HCT116 (cell line): ENCODE data around the gene DBX1.

ENCODE experiments used
- CTCF ChIP-seq, 3 experiments: fragments of 200-600 bp in 1 of 3; sonication (generic) in 1 of 3; IDR thresholded peaks in 2 of 3; conservative IDR thresholded peaks in 1 of 3; 2 replicates each; pipeline ENCODE4 v1.5.1; 2012 to 2017; ENCODE audit warnings: low read depth in 2 of 3, low read length in 2 of 3, antibody characterized with exemption in 1 of 3, borderline replicate concordance in 1 of 3, control low read depth in 1 of 3, mild to moderate bottlenecking in 1 of 3, mixed read lengths in 1 of 3, mixed run types in 1 of 3, moderate library complexity in 1 of 3; ENCODE audit not compliant: insufficient read depth in 1 of 3
- POLR2A ChIP-seq: IDR thresholded peaks from 2 replicates; pipeline ENCODE4 v1.7.0; 2011; ENCODE audit warnings: borderline replicate concordance; ENCODE audit not compliant: insufficient read depth, insufficient read length; ENCODE audit errors: extremely low read depth
- POLR2AphosphoS5 ChIP-seq: IDR thresholded peaks from 2 replicates; pipeline ENCODE4 v1.6.1; 2011; ENCODE audit warnings: mild to moderate bottlenecking, low read depth, low read length, moderate library complexity
- RAD21 ChIP-seq: IDR thresholded peaks from 2 replicates; pipeline ENCODE4 v1.6.1; 2012; ENCODE audit warnings: low read depth, mild to moderate bottlenecking
- ZNF274 ChIP-seq: fragments of 200-500 bp; sonication (Bioruptor generic); IDR thresholded peaks from 2 replicates; pipeline ENCODE4 v1.6.1; 2014; ENCODE audit warnings: mild to moderate bottlenecking, low read depth, low read length, inconsistent platforms

- TF ChIP-seq RAD21 (no peak), ZNF274 (no peak), POLR2AphosphoS5 (no peak), POLR2A (no peak), CTCF (IDR thresholded peaks at IDR 0.05 in 2 of 3, conservative IDR thresholded peaks at IDR 0.05 in 1 of 3; ENCODE audit: borderline replicate concordance in 1 of 3, insufficient read depth in 1 of 3, low read depth in 2 of 3, low read length in 2 of 3) (no peak)
These were observed 43.0 kb downstream of the DBX1 start for GRCh38 chr11:20117291-20117690.
